ENCODE data around the gene CAVIN3.

Gene CAVIN3

GRCh38 chr11:6323291-6323905 lies 3.1 kb upstream of the CAVIN3 start:
- no peak for DNase-seq
- Histone ChIP-seq H3K27ac (no peak overlapping the region), H3K4me1 (peaks cover 0 to 35% (median 19%) of the 10 kb centered on the region in 4 donors), H3K27me3 (no peaks in the 10 kb centered on the region), H3K36me3 (no peaks in the 10 kb centered on the region), H3K9me3 (no peaks in the 10 kb centered on the region), H3K4me3 (no peak overlapping the region)
- intact Hi-C loops (cut with DNase I; ENCODE audit: low total_unique reads): loop anchor here (5.0 kb wide), 1 partner anchor 34 kb away; no protein-coding TSS in a partner anchor
- TF ChIP-seq CTCF (IDR thresholded peaks at IDR 0.05): no peak

DNA sequence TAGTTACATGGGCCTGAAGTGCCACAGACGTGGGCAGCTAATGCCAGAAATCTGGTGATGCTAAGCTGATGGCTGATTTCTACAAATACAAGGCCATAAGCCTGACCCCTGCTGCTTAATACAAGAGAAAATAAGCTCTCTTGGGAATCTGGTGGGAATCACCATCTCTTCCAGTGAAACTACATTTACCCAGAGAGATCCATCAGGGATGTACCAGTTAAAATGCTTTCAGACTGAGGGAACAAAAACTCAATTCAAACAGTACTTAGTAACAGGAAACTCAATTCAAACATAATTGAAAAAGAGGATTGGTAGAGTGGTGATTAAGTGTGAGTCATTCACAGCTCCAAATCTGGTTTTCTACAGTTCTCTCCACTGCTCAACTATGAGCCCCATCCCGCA lies 1.7 kb upstream of the CAVIN3 start:
- DNase-seq: no peak
- TF ChIP-seq CTCF (IDR thresholded peaks at IDR 0.05): no peak
- Histone ChIP-seq H3K27me3 (no peaks in the 10 kb centered on the region), H3K4me3 (no peak overlapping the region), H3K36me3 (no peaks in the 10 kb centered on the region), H3K27ac (peak overlapping the region; percentile 100), H3K9me3 (no peaks in the 10 kb centered on the region), H3K4me1 (peaks cover 0 to 43% (median 27%) of the 10 kb centered on the region in 4 donors)
- intact Hi-C loops (cut with DNase I; ENCODE audit: low total_unique reads): loop anchor here (5.0 kb wide), 1 partner anchor 35 kb away; no protein-coding TSS in a partner anchor

DNA sequence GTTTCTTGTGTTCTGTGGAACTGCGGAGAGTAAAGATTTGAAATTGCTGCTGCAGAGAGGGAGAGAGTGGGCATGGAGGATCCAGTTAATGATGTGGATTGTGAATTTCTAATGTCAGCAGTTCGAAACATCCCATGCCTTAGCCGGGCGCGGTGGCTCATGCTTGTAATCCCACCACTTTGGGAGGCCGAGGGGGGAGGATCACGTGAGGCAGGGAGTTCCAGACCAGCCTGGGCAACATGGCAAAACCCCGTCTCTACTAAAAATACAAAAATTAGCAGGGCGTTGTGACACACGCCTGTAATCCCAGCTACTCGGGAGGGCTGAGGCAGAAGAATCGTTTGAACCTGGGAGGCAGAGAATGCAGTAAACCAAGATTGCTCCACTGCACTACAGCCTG lies 1.1 kb upstream of the CAVIN3 start:
- TF ChIP-seq CTCF (IDR thresholded peaks at IDR 0.05): no peak
- DNase-seq: peak; percentile 48 to 75
- H3K4me3 ChIP-seq: peak overlapping the region; percentile 65 to 81
- intact Hi-C loops (cut with DNase I; ENCODE audit: low total_unique reads): loop anchor here (5.0 kb wide), 1 partner anchor 36 kb away; no protein-coding TSS in a partner anchor
- H3K4me1 ChIP-seq: peaks cover 0 to 49% (median 29%) of the 10 kb centered on the region in 4 donors
- H3K27me3 ChIP-seq: no peaks in the 10 kb centered on the region
- peak overlapping the region; percentile 100 for H3K27ac ChIP-seq
- H3K9me3 ChIP-seq: no peaks in the 10 kb centered on the region
- no peaks in the 10 kb centered on the region for H3K36me3 ChIP-seq

DNA sequence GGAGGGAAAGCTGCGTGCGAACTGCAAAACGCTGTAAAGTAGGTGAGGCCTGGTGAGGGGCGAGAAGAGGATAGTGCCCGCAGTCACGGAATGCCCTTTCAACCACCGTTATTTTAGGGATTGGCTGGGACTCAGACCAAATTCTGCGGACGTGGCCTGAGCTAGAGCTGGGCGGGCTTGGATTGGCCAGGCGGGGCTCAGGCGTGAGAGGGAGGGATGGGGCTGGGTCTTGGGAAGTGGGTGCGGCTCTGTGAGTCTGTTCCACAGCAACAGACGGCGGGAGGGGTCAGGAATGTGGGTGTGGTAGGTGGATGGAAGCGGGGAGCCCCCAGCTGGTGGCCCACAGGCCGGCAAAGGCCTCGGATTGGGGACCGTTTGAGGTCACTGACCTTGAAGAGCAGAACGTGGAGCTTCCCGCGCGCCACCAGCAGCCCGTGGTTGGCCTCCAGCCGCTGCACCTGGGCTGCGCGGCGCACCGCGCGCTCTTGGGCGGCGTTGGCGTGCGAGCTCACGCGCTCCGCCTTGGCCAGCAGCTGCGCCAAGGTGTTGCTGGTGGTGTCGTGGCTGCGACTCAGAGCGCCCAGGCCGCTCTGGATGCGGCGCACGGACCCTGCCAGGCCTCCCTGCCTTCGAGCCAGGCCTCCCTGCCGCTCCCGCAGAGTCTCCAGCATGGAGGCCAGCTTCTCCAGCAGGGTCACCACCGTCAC lies 444 bp downstream of the CAVIN3 start:
- no peak for TF ChIP-seq CTCF (IDR thresholded peaks at IDR 0.05)
- Histone ChIP-seq H3K4me3 (peak overlapping the region; percentile 65 to 81), H3K9me3 (no peaks in the 10 kb centered on the region), H3K27ac (peak overlapping the region; percentile 100), H3K4me1 (peaks cover 0 to 60% (median 32%) of the 10 kb centered on the region in 4 donors), H3K27me3 (no peaks in the 10 kb centered on the region), H3K36me3 (no peaks in the 10 kb centered on the region)
- intact Hi-C loops (cut with DNase I; ENCODE audit: low total_unique reads): loop anchor here (5.0 kb wide), 2 partner anchors 37 to 68 kb away; no protein-coding TSS in a partner anchor
- peak; percentile 95 to 98 for DNase-seq

DNA sequence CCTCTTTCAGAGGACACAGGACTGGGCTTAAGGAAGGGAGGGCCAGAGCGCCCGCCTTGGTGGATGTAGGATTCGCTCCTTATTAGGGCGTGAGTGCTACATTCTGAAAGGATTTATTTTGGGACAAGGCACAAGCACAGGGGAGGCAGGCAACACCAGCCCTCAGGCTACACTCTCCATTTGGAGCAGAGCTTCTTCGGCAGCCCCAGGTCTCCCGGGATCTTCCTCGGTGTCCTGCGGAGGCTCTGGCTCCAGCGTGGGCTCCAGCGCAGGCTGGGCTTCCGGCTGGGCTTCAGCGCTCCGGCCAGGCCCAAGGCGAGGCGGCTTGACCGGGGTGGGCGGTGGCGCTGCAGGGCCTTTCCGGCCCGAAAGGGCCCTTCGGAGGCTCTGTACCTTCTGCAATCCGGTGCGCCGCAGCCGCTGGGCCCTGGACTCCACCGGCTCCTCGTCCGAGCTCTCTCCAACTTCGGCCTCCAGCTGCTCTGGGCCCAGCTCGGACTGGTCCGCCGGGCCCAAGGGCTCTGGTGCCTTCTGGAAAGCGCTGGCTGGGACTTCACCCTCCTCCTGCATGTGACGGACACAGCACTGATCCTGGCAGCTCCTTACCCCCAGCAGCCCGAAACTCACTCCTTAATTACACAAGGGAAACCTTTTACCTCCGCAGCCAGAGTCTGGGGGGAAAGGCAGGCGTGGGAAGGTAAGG lies 1.1 kb downstream of the CAVIN3 start:
- no peaks in the 10 kb centered on the region for H3K36me3 ChIP-seq
- peak overlapping the region; percentile 65 to 81 for H3K4me3 ChIP-seq
- intact Hi-C loops (cut with DNase I; ENCODE audit: low total_unique reads): loop anchor here (5.0 kb wide), 1 partner anchor 67 kb away; no protein-coding TSS in a partner anchor
- peak overlapping the region; percentile 100 for H3K27ac ChIP-seq
- H3K9me3 ChIP-seq: no peaks in the 10 kb centered on the region
- H3K27me3 ChIP-seq: no peaks in the 10 kb centered on the region
- peak in 1 of 2 experiments; percentile 10 for TF ChIP-seq CTCF (IDR thresholded peaks at IDR 0.05)
- peaks cover 0 to 60% (median 32%) of the 10 kb centered on the region in 4 donors for H3K4me1 ChIP-seq
- DNase-seq: peak; percentile 41 to 88

All from tibial artery (tissue), 4 donors.